ENCODE data around the gene EVC2. TPM values are rescaled to one million over a fixed set of nuclear protein-coding genes. Genes with fewer than 3 reads are reported as not detected.

EVC2 gene
- total RNA-seq, 2 donors from 2014 or later = 9.7 to 11.7 TPM

- WGBS, 2 experiments (ENCODE audit: insufficient coverage in 1 of 2, insufficient read length in 1 of 2) = 90 to 91% methylated on average over 6 to 7 of the region's 7 CpGs
- no peak for TF ChIP-seq CTCF (conservative IDR thresholded peaks at IDR 0.05)
- Mint-ChIP-seq H3K4me3 (no peak overlapping the region), H3K27ac (no peak overlapping the region), H3K36me3 (ENCODE audit: low read depth) (peaks cover 65% of the 10 kb centered on the region), H3K4me1 (peaks cover 14% of the 10 kb centered on the region), H3K27me3 (ENCODE audit: insufficient read depth) (no peaks in the 10 kb centered on the region), H3K9me3 (peaks cover 5% of the 10 kb centered on the region)
- no peaks in the 10 kb centered on the region for H3K27me3 ChIP-seq (ENCODE audit: control insufficient read depth, insufficient read depth, low read length, poor library complexity, severe bottlenecking)
- no peaks in the 10 kb centered on the region for H3K9me3 ChIP-seq (ENCODE audit: control insufficient read depth, low read length)
- no peak overlapping the region for H3K27ac ChIP-seq (ENCODE audit: low read depth, low read length)
- no peaks in the 10 kb centered on the region for H3K4me1 ChIP-seq (ENCODE audit: control insufficient read depth, insufficient read depth, low read length)
- H3K36me3 ChIP-seq (ENCODE audit: control insufficient read depth, insufficient read depth, low read length) = peaks cover 15% of the 10 kb centered on the region
- H3K4me3 ChIP-seq (ENCODE audit: low read length) = no peak overlapping the region
- no peak for DNase-seq
- H3K9ac ChIP-seq (ENCODE audit: extremely low read depth, low read length, poor library complexity, severe bottlenecking) = no peak overlapping the region
Measured at GRCh38 chr4:5724377-5724776, 16.0 kb upstream of the EVC2 start.

GRCh38 chr4:5722328-5722727 is 14.0 kb upstream of the EVC2 start:
- H3K4me1 ChIP-seq (ENCODE audit: control insufficient read depth, insufficient read depth, low read length) = no peaks in the 10 kb centered on the region
- Mint-ChIP-seq H3K9me3 (peaks cover 5% of the 10 kb centered on the region), H3K36me3 (ENCODE audit: low read depth) (peaks cover 66% of the 10 kb centered on the region), H3K27ac (no peak overlapping the region), H3K27me3 (ENCODE audit: insufficient read depth) (peaks cover 14% of the 10 kb centered on the region), H3K4me1 (peaks cover 15% of the 10 kb centered on the region), H3K4me3 (no peak overlapping the region)
- TF ChIP-seq CTCF (conservative IDR thresholded peaks at IDR 0.05) = no peak
- peaks cover 19% of the 10 kb centered on the region for H3K27me3 ChIP-seq (ENCODE audit: control insufficient read depth, insufficient read depth, low read length, poor library complexity, severe bottlenecking)
- no peak overlapping the region for H3K4me3 ChIP-seq (ENCODE audit: low read length)
- no peaks in the 10 kb centered on the region for H3K9me3 ChIP-seq (ENCODE audit: control insufficient read depth, low read length)
- 88 to 96% methylated on average over 2 to 3 of the region's 4 CpGs for WGBS, 2 experiments (ENCODE audit: insufficient coverage in 1 of 2, insufficient read length in 1 of 2)
- no peak overlapping the region for H3K27ac ChIP-seq (ENCODE audit: low read depth, low read length)
- DNase-seq = no peak
- H3K36me3 ChIP-seq (ENCODE audit: control insufficient read depth, insufficient read depth, low read length) = peaks cover 12% of the 10 kb centered on the region
- H3K9ac ChIP-seq (ENCODE audit: extremely low read depth, low read length, poor library complexity, severe bottlenecking) = no peak overlapping the region

- no peak overlapping the region for H3K4me3 ChIP-seq (ENCODE audit: low read length)
- Mint-ChIP-seq H3K4me3 (no peak overlapping the region), H3K27ac (no peak overlapping the region), H3K36me3 (ENCODE audit: low read depth) (peaks cover 66% of the 10 kb centered on the region), H3K27me3 (ENCODE audit: insufficient read depth) (peaks cover 14% of the 10 kb centered on the region), H3K4me1 (peaks cover 19% of the 10 kb centered on the region), H3K9me3 (peaks cover 5% of the 10 kb centered on the region)
- no peak for DNase-seq
- TF ChIP-seq CTCF (conservative IDR thresholded peaks at IDR 0.05) = no peak
- 91 to 100% methylated on average over 5 of the region's 5 CpGs for WGBS, 2 experiments (ENCODE audit: insufficient coverage in 1 of 2, insufficient read length in 1 of 2)
- peaks cover 12% of the 10 kb centered on the region for H3K36me3 ChIP-seq (ENCODE audit: control insufficient read depth, insufficient read depth, low read length)
- H3K4me1 ChIP-seq (ENCODE audit: control insufficient read depth, insufficient read depth, low read length) = no peaks in the 10 kb centered on the region
- H3K27ac ChIP-seq (ENCODE audit: low read depth, low read length) = no peak overlapping the region
- H3K9ac ChIP-seq (ENCODE audit: extremely low read depth, low read length, poor library complexity, severe bottlenecking) = no peak overlapping the region
- H3K9me3 ChIP-seq (ENCODE audit: control insufficient read depth, low read length) = no peaks in the 10 kb centered on the region
- peaks cover 19% of the 10 kb centered on the region for H3K27me3 ChIP-seq (ENCODE audit: control insufficient read depth, insufficient read depth, low read length, poor library complexity, severe bottlenecking)
Measured at GRCh38 chr4:5721923-5722322, 13.6 kb upstream of the EVC2 start.
